Sigmoid colon (tissue), 7 donors: ENCODE data around the gene BAG2. TPM values are rescaled to one million over a fixed set of nuclear protein-coding genes. Genes with fewer than 3 reads are reported as not detected.

ENCODE experiments used
- DNase-seq: peaks from one replicate; pipeline ENCODE4 v3.0.0-alpha.2; 2019
- H3K27ac ChIP-seq, 4 donors: fragments of 200-600 bp; sonication (generic); one replicate each; pipeline ENCODE4 v1.5.1; 2016 to 2019; ENCODE audit warnings: mild to moderate bottlenecking in 1 of 4
- H3K27me3 ChIP-seq, 3 donors: fragments of 200-600 bp; sonication (generic); one replicate each; pipeline ENCODE4 v1.5.1; 2019; ENCODE audit warnings: mild to moderate bottlenecking in 1 of 3
- H3K36me3 ChIP-seq, 4 donors: fragments of 200-600 bp; sonication (generic); one replicate each; pipeline ENCODE4 v1.5.1; 2016 to 2019
- H3K4me1 ChIP-seq, 4 donors: fragments of 200-600 bp; sonication (generic); one replicate each; pipeline ENCODE4 v1.5.1; 2017 to 2019
- H3K4me3 ChIP-seq, 4 donors: fragments of 200-600 bp; sonication (generic); one replicate each; pipeline ENCODE4 v1.5.1; 2017 to 2019; ENCODE audit warnings: mild to moderate bottlenecking in 2 of 4, moderate library complexity in 1 of 4
- H3K9me3 ChIP-seq, 4 donors: fragments of 200-600 bp in 3 of 4; sonication (generic) in 3 of 4; one replicate each; pipeline versions ENCODE4 v1.5.1 to v1.6.1; 2013 to 2019
- CTCF ChIP-seq, 4 experiments: fragments of 450-650 bp in 3 of 4; fragments of 200-600 bp in 1 of 4; IDR thresholded peaks; one replicate each; pipeline ENCODE4 v1.5.1; 2016 to 2019; ENCODE audit warnings: antibody characterized with exemption in 4 of 4, mild to moderate bottlenecking in 3 of 4, moderate library complexity in 2 of 4
- EP300 ChIP-seq, 4 donors: sonication (generic); formaldehyde crosslinking; IDR thresholded peaks; one replicate each; pipeline ENCODE4 v1.6.1; 2017; ENCODE audit warnings: antibody characterized with exemption in 4 of 4
- POLR2A ChIP-seq, 2 donors: fragments of 450-650 bp; IDR thresholded peaks; one replicate each; pipeline ENCODE4 v1.6.1; 2016; ENCODE audit warnings: antibody characterized with exemption in 2 of 2, mild to moderate bottlenecking in 2 of 2, moderate library complexity in 2 of 2
- POLR2AphosphoS5 ChIP-seq, 4 donors: sonication (generic); formaldehyde crosslinking; IDR thresholded peaks; one replicate each; pipeline ENCODE4 v1.6.1; 2017; ENCODE audit warnings: antibody characterized with exemption in 4 of 4
- WGBS, 2 donors: extraction: QIAGEN DNeasy Blood & Tissue Kit; methylation state at CpG; one replicate each; pipeline ENCODE4 v1.1.7; 2013; 5-methylcytosine and 5-hydroxymethylcytosine counted together
- intact Hi-C: fragments of 100-400 bp; cut with DNase I; formaldehyde crosslinking; loops from one replicate; pipeline ENCODE4 v1.15.1; 2023
- polyA plus RNA-seq, 3 donors: library from polyadenylated mRNA; stranded (reverse); fragments of 200-250 nt; gene quantifications; one replicate each; pipeline ENCODE4 v1.2.3, GENCODE V29; 2013
- total RNA-seq, 4 donors: library from RNA; depleted of rRNA; stranded (reverse); fragments of >200 nt; gene quantifications; one replicate each; pipeline ENCODE4 v1.1.0, GENCODE V29; 2016
- donor health status: healthy with polysubstance abuse.
- donor health status: Bipolar disorder and iron deficiency.
- donor health status: healthy.

Gene BAG2
- total and polyA plus RNA-seq, 7 donors: 0.92 to 74.5 (median 55.6) TPM

DNA sequence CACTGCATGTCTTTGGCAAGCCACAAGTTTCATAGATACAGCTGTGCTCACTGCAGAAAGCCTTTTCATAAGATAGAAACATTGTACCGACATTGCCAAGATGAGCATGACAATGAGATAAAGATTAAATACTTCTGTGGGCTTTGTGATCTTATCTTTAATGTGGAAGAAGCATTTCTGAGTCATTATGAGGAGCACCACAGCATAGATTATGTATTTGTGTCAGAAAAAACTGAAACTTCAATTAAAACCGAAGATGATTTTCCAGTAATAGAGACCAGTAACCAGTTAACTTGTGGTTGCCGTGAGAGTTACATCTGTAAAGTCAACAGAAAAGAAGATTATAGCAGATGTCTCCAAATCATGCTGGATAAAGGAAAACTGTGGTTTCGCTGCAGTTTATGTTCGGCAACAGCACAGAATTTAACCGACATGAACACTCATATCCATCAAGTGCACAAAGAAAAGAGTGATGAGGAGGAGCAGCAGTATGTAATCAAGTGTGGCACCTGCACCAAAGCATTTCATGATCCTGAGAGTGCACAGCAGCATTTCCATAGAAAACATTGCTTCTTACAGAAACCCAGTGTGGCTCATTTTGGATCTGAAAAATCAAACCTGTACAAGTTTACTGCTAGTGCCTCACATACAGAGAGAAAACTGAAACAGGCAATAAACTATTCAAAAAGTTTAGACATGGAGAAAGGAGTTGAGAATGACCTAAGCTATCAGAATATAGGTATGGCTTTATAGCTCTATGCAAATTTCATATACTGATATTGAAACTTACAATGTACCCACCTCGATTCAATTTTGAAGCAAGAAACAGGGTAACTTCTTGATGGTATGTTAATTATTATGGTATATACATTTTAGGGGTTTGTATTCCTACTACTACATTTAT is 23.9 kb upstream of the BAG2 start:
- no peak overlapping the region for H3K4me3 ChIP-seq
- peaks cover 0 to 51% (median 33%) of the 10 kb centered on the region in 4 donors for H3K36me3 ChIP-seq
- no peaks in the 10 kb centered on the region for H3K4me1 ChIP-seq
- DNase-seq: no peak
- WGBS, 2 donors: 82 to 88% methylated on average over 7 of the region's 7 CpGs
- H3K27me3 ChIP-seq: no peaks in the 10 kb centered on the region
- H3K27ac ChIP-seq: no peak overlapping the region
- TF ChIP-seq POLR2AphosphoS5 (IDR thresholded peaks at IDR 0.05) (no peak), CTCF (IDR thresholded peaks at IDR 0.05) (no peak), POLR2A (IDR thresholded peaks at IDR 0.05) (no peak), EP300 (IDR thresholded peaks at IDR 0.05) (no peak)
- intact Hi-C loops: no loop called here
- no peaks in the 10 kb centered on the region for H3K9me3 ChIP-seq

GRCh38 chr6:57158658-57159057 is 13.5 kb upstream of the BAG2 start:
- no peaks in the 10 kb centered on the region for H3K9me3 ChIP-seq
- H3K27me3 ChIP-seq: no peaks in the 10 kb centered on the region
- H3K36me3 ChIP-seq: peaks cover 2 to 62% (median 5%) of the 10 kb centered on the region in 4 donors
- no peak for DNase-seq
- TF ChIP-seq CTCF (IDR thresholded peaks at IDR 0.05) (no peak), EP300 (IDR thresholded peaks at IDR 0.05) (no peak), POLR2AphosphoS5 (IDR thresholded peaks at IDR 0.05) (no peak), POLR2A (IDR thresholded peaks at IDR 0.05) (no peak)
- no peak overlapping the region for H3K4me3 ChIP-seq
- intact Hi-C loops: no loop called here
- no peaks in the 10 kb centered on the region for H3K4me1 ChIP-seq
- H3K27ac ChIP-seq: no peak overlapping the region

GRCh38 chr6:57159127-57159526 is 13.0 kb upstream of the BAG2 start:
- intact Hi-C loops: no loop called here
- H3K9me3 ChIP-seq: no peaks in the 10 kb centered on the region
- H3K27ac ChIP-seq: no peak overlapping the region
- no peaks in the 10 kb centered on the region for H3K27me3 ChIP-seq
- DNase-seq: no peak
- H3K4me1 ChIP-seq: no peaks in the 10 kb centered on the region
- WGBS, 2 donors: 91 to 96% methylated on average over 2 of the region's 2 CpGs
- TF ChIP-seq CTCF (IDR thresholded peaks at IDR 0.05) (no peak), EP300 (IDR thresholded peaks at IDR 0.05) (no peak), POLR2AphosphoS5 (IDR thresholded peaks at IDR 0.05) (no peak), POLR2A (IDR thresholded peaks at IDR 0.05) (no peak)
- peaks cover 0 to 61% (median 1%) of the 10 kb centered on the region in 4 donors for H3K36me3 ChIP-seq
- no peak overlapping the region for H3K4me3 ChIP-seq

DNA sequence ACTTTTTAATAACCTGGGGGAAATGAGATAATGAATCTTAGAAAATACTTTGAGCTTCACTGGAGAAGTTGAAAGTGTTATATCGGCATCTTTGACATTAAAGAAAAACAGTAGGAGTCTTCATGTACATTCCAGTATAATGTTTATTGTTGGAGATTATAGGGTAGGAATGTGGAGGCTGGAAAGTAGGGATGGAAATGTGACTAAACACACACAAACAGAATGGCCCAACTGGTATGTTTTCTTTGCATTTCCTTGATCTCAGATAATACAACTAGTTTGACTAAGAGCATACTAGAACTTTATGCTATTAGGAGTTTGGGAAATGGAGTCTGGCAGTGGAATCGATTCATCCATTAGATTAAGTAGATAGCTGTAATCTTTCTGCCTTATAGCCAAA is 10.1 kb upstream of the BAG2 start:
- no peak overlapping the region for H3K4me3 ChIP-seq
- intact Hi-C loops: no loop called here
- 94 to 97% methylated on average over 2 of the region's 2 CpGs for WGBS, 2 donors
- no peaks in the 10 kb centered on the region for H3K4me1 ChIP-seq
- peaks cover 0 to 61% (median 5%) of the 10 kb centered on the region in 4 donors for H3K36me3 ChIP-seq
- TF ChIP-seq POLR2A (IDR thresholded peaks at IDR 0.05): no peak
- H3K9me3 ChIP-seq: peaks cover 0 to 5% (median 0%) of the 10 kb centered on the region in 4 donors
- no peak overlapping the region for H3K27ac ChIP-seq
- no peak for DNase-seq
- no peaks in the 10 kb centered on the region for H3K27me3 ChIP-seq

- no peak for DNase-seq
- Histone ChIP-seq H3K9me3 (peaks cover 0 to 5% (median 0%) of the 10 kb centered on the region in 4 donors), H3K27me3 (no peaks in the 10 kb centered on the region), H3K36me3 (peaks cover 0 to 66% (median 5%) of the 10 kb centered on the region in 4 donors), H3K4me1 (no peaks in the 10 kb centered on the region), H3K27ac (no peak overlapping the region), H3K4me3 (no peak overlapping the region)
- intact Hi-C loops: no loop called here
- TF ChIP-seq EP300 (IDR thresholded peaks at IDR 0.05): no peak
- TF ChIP-seq CTCF (IDR thresholded peaks at IDR 0.05): no peak
- no peak for TF ChIP-seq POLR2A (IDR thresholded peaks at IDR 0.05)
- no peak for TF ChIP-seq POLR2AphosphoS5 (IDR thresholded peaks at IDR 0.05)
- 87% methylated on average over 3 of the region's 3 CpGs for WGBS, 2 donors
Measured at GRCh38 chr6:57162516-57162915, 9.6 kb upstream of the BAG2 start.
